GM19328 (cell line): Measurements from ENCODE around the gene MAFB.

Experiments used
- ATAC-seq: cut with Tn5 transposase; IDR thresholded peaks from one replicate; pipeline ENCODE4 v1.9.1; 2021; ENCODE audit warnings: mild to moderate bottlenecking, moderate library complexity; ENCODE audit not compliant: unreplicated experiment

Gene MAFB

GRCh38 chr20:40663304-40663790 is 25.7 kb downstream of the MAFB start:
- no peak for ATAC-seq

GRCh38 chr20:40659567-40659966 is 29.5 kb downstream of the MAFB start:
- no peak for ATAC-seq

GRCh38 chr20:40658509-40658908 is 30.5 kb downstream of the MAFB start:
- ATAC-seq = no peak

GRCh38 chr20:40657526-40657925 is 31.5 kb downstream of the MAFB start:
- ATAC-seq = no peak

- ATAC-seq = no peak
Measured at GRCh38 chr20:40655451-40655850, 33.6 kb downstream of the MAFB start.

GRCh38 chr20:40654876-40655275 is 34.2 kb downstream of the MAFB start:
- ATAC-seq = no peak

GRCh38 chr20:40652441-40652987 is 36.5 kb downstream of the MAFB start:
- ATAC-seq = no peak

GRCh38 chr20:40651151-40651550 is 37.9 kb downstream of the MAFB start:
- no peak for ATAC-seq

- ATAC-seq = no peak
Measured at GRCh38 chr20:40650707-40651106, 38.3 kb downstream of the MAFB start.

GRCh38 chr20:40648210-40649072 is 40.6 kb downstream of the MAFB start:
- ATAC-seq = no peak

GRCh38 chr20:40646813-40647212 is 42.2 kb downstream of the MAFB start:
- ATAC-seq = no peak

- no peak for ATAC-seq
Measured at GRCh38 chr20:40646361-40646760, 42.7 kb downstream of the MAFB start.

- ATAC-seq = no peak
Measured at GRCh38 chr20:40644863-40645262, 44.2 kb downstream of the MAFB start.

GRCh38 chr20:40643891-40644290 is 45.1 kb downstream of the MAFB start:
- no peak for ATAC-seq

- no peak for ATAC-seq
Measured at GRCh38 chr20:40641809-40642208, 47.2 kb downstream of the MAFB start.

- no peak for ATAC-seq
Measured at GRCh38 chr20:40641202-40641601, 47.8 kb downstream of the MAFB start.

GRCh38 chr20:40640667-40641066 is 48.4 kb downstream of the MAFB start:
- no peak for ATAC-seq

GRCh38 chr20:40639676-40640355 is 49.2 kb downstream of the MAFB start:
- no peak for ATAC-seq

- ATAC-seq = no peak
Measured at GRCh38 chr20:40639132-40639531, 49.9 kb downstream of the MAFB start.

GRCh38 chr20:40638414-40638813 is 50.6 kb downstream of the MAFB start:
- ATAC-seq = no peak

GRCh38 chr20:40637176-40637575 is 51.9 kb downstream of the MAFB start:
- ATAC-seq = no peak

GRCh38 chr20:40636486-40636885 is 52.5 kb downstream of the MAFB start:
- no peak for ATAC-seq
